ENCODE data around the gene IPP.
"Not testable (repeated sequence)": the region's sequence is repeated elsewhere in the genome, so short reads cannot be mapped to it uniquely, and the experiment has no call there.

IPP gene

GRCh38 chr1:45746922-45747321 is 3.5 kb downstream of the IPP start:
- ChIA-PET CTCF (no interaction called here), POLR2A (interaction anchor here (0.7 kb wide), 1 partner anchor 39 kb away, joined by 3 read pairs; no protein-coding TSS in a partner anchor)
- no peak for TF ChIP-seq NFRKB (IDR thresholded peaks at IDR 0.05)
- TF ChIP-seq TARDBP (IDR thresholded peaks at IDR 0.05) = no peak
- no peak for TF ChIP-seq SP1 (IDR thresholded peaks at IDR 0.05)
- DNase-seq (ENCODE audit: extremely low spot score) = no peak

GRCh38 chr1:45739641-45740156 is 10.8 kb downstream of the IPP start:
- CTCF ChIA-PET; DNase-seq (ENCODE audit: extremely low spot score); POLR2A ChIA-PET: not testable (repeated sequence)

- ChIA-PET POLR2A (no interaction called here), CTCF (no interaction called here)
- no peak for DNase-seq (ENCODE audit: extremely low spot score)
- TF ChIP-seq ARNT (IDR thresholded peaks at IDR 0.05) (no peak), FOXM1 (IDR thresholded peaks at IDR 0.05; ENCODE audit: borderline replicate concordance) (no peak), BHLHE40 (IDR thresholded peaks at IDR 0.05; ENCODE audit: borderline replicate concordance) (no peak), FOXK2 (IDR thresholded peaks at IDR 0.05) (no peak), L3MBTL2 (conservative IDR thresholded peaks at IDR 0.05) (no peak), LEF1 (IDR thresholded peaks at IDR 0.05; ENCODE audit: borderline replicate concordance) (no peak), SUZ12 (IDR thresholded peaks at IDR 0.05) (no peak), FOXA1 (IDR thresholded peaks at IDR 0.05) (no peak), TARDBP (IDR thresholded peaks at IDR 0.05) (no peak), ZNF384 (IDR thresholded peaks at IDR 0.05) (no peak), CTBP1 (IDR thresholded peaks at IDR 0.05; ENCODE audit: borderline replicate concordance) (no peak), SP1 (IDR thresholded peaks at IDR 0.05) (no peak), NFRKB (IDR thresholded peaks at IDR 0.05) (no peak), PKNOX1 (IDR thresholded peaks at IDR 0.05) (no peak), HDGF (IDR thresholded peaks at IDR 0.05; ENCODE audit: borderline replicate concordance) (no peak), ELF4 (IDR thresholded peaks at IDR 0.05) (no peak)
These were observed 11.3 kb downstream of the IPP start for GRCh38 chr1:45739137-45739536.

- DNase-seq (ENCODE audit: extremely low spot score) = no peak
- TF ChIP-seq TARDBP (IDR thresholded peaks at IDR 0.05) (no peak), SUZ12 (IDR thresholded peaks at IDR 0.05) (no peak), ZNF384 (IDR thresholded peaks at IDR 0.05) (no peak), ELF4 (IDR thresholded peaks at IDR 0.05) (no peak), CTBP1 (IDR thresholded peaks at IDR 0.05; ENCODE audit: borderline replicate concordance) (no peak), BHLHE40 (IDR thresholded peaks at IDR 0.05; ENCODE audit: borderline replicate concordance) (no peak), L3MBTL2 (conservative IDR thresholded peaks at IDR 0.05) (no peak), ARNT (IDR thresholded peaks at IDR 0.05) (no peak), PKNOX1 (IDR thresholded peaks at IDR 0.05) (no peak), FOXK2 (IDR thresholded peaks at IDR 0.05) (no peak), FOXA1 (IDR thresholded peaks at IDR 0.05) (no peak), HDGF (IDR thresholded peaks at IDR 0.05; ENCODE audit: borderline replicate concordance) (no peak), SP1 (IDR thresholded peaks at IDR 0.05) (no peak), LEF1 (IDR thresholded peaks at IDR 0.05; ENCODE audit: borderline replicate concordance) (no peak), NFRKB (IDR thresholded peaks at IDR 0.05) (no peak), FOXM1 (IDR thresholded peaks at IDR 0.05; ENCODE audit: borderline replicate concordance) (no peak)
- POLR2A ChIA-PET = interaction anchor here (1.1 kb wide), 1 partner anchor 43 kb away, joined by 3 read pairs; the partner anchor contains the start of gene TMEM69
- CTCF ChIA-PET = no interaction called here
These were observed 19.6 kb downstream of the IPP start for GRCh38 chr1:45730780-45731319.

- ChIA-PET CTCF (no interaction called here), POLR2A (no interaction called here)
- DNase-seq (ENCODE audit: extremely low spot score) = no peak
- no peak for TF ChIP-seq SUZ12 (IDR thresholded peaks at IDR 0.05)
- TF ChIP-seq NFRKB (IDR thresholded peaks at IDR 0.05) = no peak
- TF ChIP-seq CTBP1 (IDR thresholded peaks at IDR 0.05; ENCODE audit: borderline replicate concordance) = no peak
- TF ChIP-seq ELF4 (IDR thresholded peaks at IDR 0.05) = no peak
- TF ChIP-seq ARNT (IDR thresholded peaks at IDR 0.05) = no peak
- no peak for TF ChIP-seq LEF1 (IDR thresholded peaks at IDR 0.05; ENCODE audit: borderline replicate concordance)
- TF ChIP-seq HDGF (IDR thresholded peaks at IDR 0.05; ENCODE audit: borderline replicate concordance) = no peak
- no peak for TF ChIP-seq TARDBP (IDR thresholded peaks at IDR 0.05)
- no peak for TF ChIP-seq FOXK2 (IDR thresholded peaks at IDR 0.05)
- no peak for TF ChIP-seq SP1 (IDR thresholded peaks at IDR 0.05)
- no peak for TF ChIP-seq ZNF384 (IDR thresholded peaks at IDR 0.05)
- no peak for TF ChIP-seq FOXA1 (IDR thresholded peaks at IDR 0.05)
- no peak for TF ChIP-seq BHLHE40 (IDR thresholded peaks at IDR 0.05; ENCODE audit: borderline replicate concordance)
- no peak for TF ChIP-seq L3MBTL2 (conservative IDR thresholded peaks at IDR 0.05)
- TF ChIP-seq PKNOX1 (IDR thresholded peaks at IDR 0.05) = no peak
- TF ChIP-seq FOXM1 (IDR thresholded peaks at IDR 0.05; ENCODE audit: borderline replicate concordance) = no peak
These were observed 20.2 kb downstream of the IPP start for GRCh38 chr1:45730075-45730779.

- POLR2A ChIA-PET; DNase-seq (ENCODE audit: extremely low spot score); CTCF ChIA-PET: not testable (repeated sequence)
These were observed 24.4 kb downstream of the IPP start for GRCh38 chr1:45726007-45726406.

Measured in HEK293T (cell line).